ENCODE measurements around the gene GATAD2B.

DNA sequence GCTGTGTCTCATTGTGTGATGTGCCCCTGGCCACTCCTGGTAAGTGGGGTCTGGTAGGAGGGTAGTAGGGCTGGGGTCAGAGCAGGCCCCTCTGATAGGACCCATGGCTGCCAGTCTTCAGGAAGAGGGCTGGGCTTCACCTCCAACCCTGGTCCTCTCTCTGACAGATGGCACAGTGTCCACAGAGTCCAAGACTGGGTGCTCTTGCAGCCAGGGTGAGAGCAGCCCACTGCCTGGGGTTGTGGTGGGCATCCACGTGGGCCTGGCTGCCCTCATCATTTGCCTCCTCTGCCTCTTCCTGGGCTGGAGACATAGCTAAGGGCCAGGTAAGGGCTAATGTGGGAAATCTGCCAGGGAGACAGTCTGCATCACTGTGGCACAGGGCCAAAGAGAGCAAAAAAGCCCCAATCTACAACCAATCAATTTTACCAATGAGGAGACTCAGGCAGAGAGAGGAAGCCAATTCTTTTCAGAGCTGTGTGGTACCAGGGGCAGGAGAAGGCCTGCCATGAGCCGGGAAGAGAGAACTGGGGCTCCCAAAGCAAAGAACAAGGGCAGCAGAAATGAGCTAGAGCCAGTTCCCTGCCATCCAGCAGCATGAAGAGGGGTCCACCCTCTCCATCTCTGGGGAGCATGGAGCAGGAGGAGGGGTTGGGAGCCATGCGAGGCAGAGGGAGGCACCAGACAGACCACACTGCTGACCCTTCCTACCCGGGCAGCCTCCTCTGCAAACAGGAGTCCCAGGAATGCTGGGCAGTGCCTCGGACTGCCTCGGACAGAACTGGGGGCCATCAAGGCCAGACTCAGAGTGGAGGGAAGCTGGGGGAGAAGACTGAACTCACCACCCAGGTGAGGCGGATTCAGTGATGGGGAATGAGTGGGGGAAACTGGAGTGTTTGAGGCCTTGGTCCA is 120.7 kb downstream of the GATAD2B start:
- TF ChIP-seq CTCF (IDR thresholded peaks at IDR 0.05; ENCODE audit: poor library complexity) (no peak), EZH2phosphoT487 (IDR thresholded peaks at IDR 0.05; ENCODE audit: low read depth, severe bottlenecking, unreplicated experiment) (no peak)

All from hepatocyte (in vitro differentiated cells).